Stimulated activated naive CD8-positive, alpha-beta T cell treated with anti-CD3 and anti-CD28 coated beads, Interleukin-15, amount 100 ng/mL, for 72 hours (primary cell): ENCODE measurements around the gene KRTAP1-5.
"Not testable (repeated sequence)": the region's sequence is repeated elsewhere in the genome, so short reads cannot be mapped to it uniquely, and the experiment has no call there.

Experiments
- ATAC-seq: fragments of 150-1000 bp; cut with Tn5 transposase; 2 replicates; pipeline ENCODE4 v1.10.0; 2021; ENCODE audit warnings: mild to moderate bottlenecking, moderate library complexity
- DNase-seq, 2 donors: peaks; one replicate each; pipeline ENCODE4 v3.0.0; 2021 to 2022
- H3K27ac Mint-ChIP-seq, 2 donors: one replicate each; pipeline ENCODE4 v1.8.0; 2022; ENCODE audit warnings: mild to moderate bottlenecking in 2 of 2, mixed read lengths in 2 of 2, moderate library complexity in 2 of 2
- H3K27me3 Mint-ChIP-seq: one replicate; pipeline ENCODE4 v1.8.0; 2022; ENCODE audit warnings: mixed read lengths
- H3K4me1 Mint-ChIP-seq: one replicate; pipeline ENCODE4 v1.8.0; 2022; ENCODE audit warnings: mild to moderate bottlenecking, mixed read lengths
- H3K4me3 Mint-ChIP-seq, 2 donors: one replicate each; pipeline ENCODE4 v1.8.0; 2022; ENCODE audit warnings: mild to moderate bottlenecking in 2 of 2, mixed read lengths in 2 of 2, moderate library complexity in 1 of 2
- H3K9me3 Mint-ChIP-seq, 2 donors: one replicate each; pipeline ENCODE4 v1.8.0; 2022; ENCODE audit warnings: mixed read lengths in 2 of 2

Gene KRTAP1-5, protein sequence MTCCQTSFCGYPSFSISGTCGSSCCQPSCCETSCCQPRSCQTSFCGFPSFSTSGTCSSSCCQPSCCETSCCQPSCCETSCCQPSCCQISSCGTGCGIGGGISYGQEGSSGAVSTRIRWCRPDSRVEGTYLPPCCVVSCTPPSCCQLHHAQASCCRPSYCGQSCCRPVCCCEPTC

DNA sequence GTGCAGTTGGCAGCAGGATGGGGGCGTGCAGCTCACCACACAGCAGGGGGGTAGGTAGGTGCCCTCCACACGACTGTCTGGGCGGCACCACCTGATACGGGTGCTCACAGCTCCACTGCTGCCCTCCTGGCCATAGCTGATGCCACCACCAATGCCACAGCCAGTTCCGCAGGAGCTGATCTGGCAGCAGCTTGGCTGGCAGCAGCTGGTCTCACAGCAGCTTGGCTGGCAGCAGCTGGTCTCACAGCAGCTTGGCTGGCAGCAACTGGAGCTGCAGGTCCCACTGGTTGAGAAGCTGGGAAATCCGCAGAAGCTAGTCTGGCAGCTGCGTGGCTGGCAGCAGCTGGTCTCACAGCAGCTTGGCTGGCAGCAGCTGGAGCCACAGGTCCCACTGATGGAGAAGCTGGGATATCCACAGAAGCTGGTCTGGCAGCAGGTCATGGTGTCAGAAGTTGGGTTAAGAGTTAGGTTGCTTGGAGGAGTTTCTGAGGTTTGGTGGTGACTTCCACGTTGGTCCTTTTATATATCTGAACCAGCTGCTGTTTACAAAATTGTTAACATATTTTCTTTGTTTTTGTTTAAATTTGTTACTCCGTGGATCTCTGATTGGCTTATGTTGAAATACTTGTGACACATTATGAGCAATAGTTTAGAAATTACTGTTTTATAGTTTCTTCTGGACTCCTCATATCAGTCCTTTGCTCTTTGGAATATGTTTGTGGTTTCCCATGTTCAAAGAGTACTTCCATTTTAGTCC is at the start of gene KRTAP1-5:
Gene KRTAP1-5 (minus strand): TSS at position 494 of the 757 bp plus-strand sequence. CDS start 53 bp downstream, at position 441.
- ATAC-seq = no peak
- no peak for DNase-seq
- H3K4me1 Mint-ChIP-seq = peaks cover 7% of the 10 kb centered on the region
- no peak within 1 kb of the TSS for H3K27ac Mint-ChIP-seq
- no peak within 1 kb of the TSS for H3K4me3 Mint-ChIP-seq
- no peaks in the 10 kb centered on the region for H3K9me3 Mint-ChIP-seq
- no peaks in the 10 kb centered on the region for H3K27me3 Mint-ChIP-seq

GRCh38 chr17:41076788-41077187 is 49.8 kb upstream of the KRTAP1-5 start:
- H3K4me3 Mint-ChIP-seq = no peak overlapping the region
- DNase-seq = no peak
- peaks cover 0 to 6% of the 10 kb centered on the region in 2 donors for H3K9me3 Mint-ChIP-seq
- H3K4me1 Mint-ChIP-seq = no peaks in the 10 kb centered on the region
- no peak for ATAC-seq
- peaks cover 10% of the 10 kb centered on the region for H3K27me3 Mint-ChIP-seq
- H3K27ac Mint-ChIP-seq = no peak overlapping the region

- no peak overlapping the region for H3K4me3 Mint-ChIP-seq
- H3K27me3 Mint-ChIP-seq = peaks cover 10% of the 10 kb centered on the region
- ATAC-seq (no peak), DNase-seq (no peak)
- H3K9me3 Mint-ChIP-seq = peaks cover 0 to 6% of the 10 kb centered on the region in 2 donors
- H3K27ac Mint-ChIP-seq = no peak overlapping the region
- no peaks in the 10 kb centered on the region for H3K4me1 Mint-ChIP-seq
Measured at GRCh38 chr17:41073676-41074075, 46.7 kb upstream of the KRTAP1-5 start.

DNA sequence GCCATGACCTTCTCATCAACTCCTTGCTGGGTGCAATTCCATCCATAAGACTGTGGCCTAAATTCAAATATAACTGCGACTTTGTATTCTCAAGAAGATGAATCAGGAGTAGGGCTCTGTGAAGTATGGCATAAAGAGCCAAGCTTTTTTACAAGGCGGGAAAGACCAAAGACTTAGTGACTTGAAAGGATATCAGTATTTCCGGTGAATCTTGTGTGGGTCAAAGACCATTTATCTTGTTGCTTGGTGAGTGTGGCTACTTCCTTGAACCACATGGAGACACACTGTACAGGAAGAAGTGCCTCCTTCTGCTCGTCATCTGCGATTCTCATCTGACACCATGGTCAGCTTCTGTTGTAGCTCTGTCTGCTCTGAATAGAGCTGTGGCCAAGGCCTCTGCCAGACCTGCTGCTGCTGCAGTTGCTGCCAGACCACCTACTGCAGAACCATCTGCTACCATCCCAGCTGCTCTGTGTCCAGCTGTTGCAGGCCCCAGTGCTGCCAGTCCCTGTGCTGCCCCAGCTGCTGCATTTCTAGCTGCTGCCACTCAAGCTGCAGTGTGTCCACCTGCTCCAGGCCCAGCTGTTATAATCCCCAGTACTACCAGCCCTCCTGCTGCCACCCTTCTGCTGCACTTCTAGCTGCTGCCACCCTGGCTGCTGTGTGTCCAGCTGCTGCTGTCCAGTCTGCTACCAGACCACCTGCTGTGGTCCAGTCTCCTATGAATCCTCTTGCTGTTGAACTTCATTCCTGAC is 44.8 kb upstream of the KRTAP1-5 start:
- Mint-ChIP-seq H3K27ac (peak overlapping the region in 1 of 2 donors; percentile 55), H3K27me3 (peaks cover 10% of the 10 kb centered on the region), H3K4me3 (no peak overlapping the region), H3K4me1 (no peaks in the 10 kb centered on the region), H3K9me3 (peaks cover 0 to 5% of the 10 kb centered on the region in 2 donors)
- ATAC-seq = no peak
- no peak for DNase-seq

GRCh38 chr17:41069031-41069430 is 42.0 kb upstream of the KRTAP1-5 start:
- no peak overlapping the region for H3K4me3 Mint-ChIP-seq
- ATAC-seq (no peak), DNase-seq (no peak)
- H3K27me3 Mint-ChIP-seq = no peaks in the 10 kb centered on the region
- H3K4me1 Mint-ChIP-seq = peaks cover 6% of the 10 kb centered on the region
- no peaks in the 10 kb centered on the region for H3K9me3 Mint-ChIP-seq
- no peak overlapping the region for H3K27ac Mint-ChIP-seq

- Mint-ChIP-seq H3K4me3 (no peak overlapping the region), H3K27me3 (no peaks in the 10 kb centered on the region), H3K4me1 (peaks cover 6% of the 10 kb centered on the region), H3K9me3 (no peaks in the 10 kb centered on the region), H3K27ac (no peak overlapping the region)
- no peak for ATAC-seq
- no peak for DNase-seq
Measured at GRCh38 chr17:41067281-41067680, 40.3 kb upstream of the KRTAP1-5 start.

GRCh38 chr17:41065829-41066624 is 39.0 kb upstream of the KRTAP1-5 start, which contains the start of gene KRTAP2-4:
TSS of gene KRTAP2-4 (minus strand) at chr17:41065879. CDS start at chr17:41065845, 34 bp downstream.
- Mint-ChIP-seq H3K27ac (peak within 1 kb of the TSS in 1 of 2 donors; percentile 68), H3K9me3 (no peaks in the 10 kb centered on the region), H3K4me3 (no peak within 1 kb of the TSS), H3K27me3 (peaks cover 3% of the 10 kb centered on the region), H3K4me1 (peaks cover 6% of the 10 kb centered on the region)
- DNase-seq = no peak
- peak; percentile 56 for ATAC-seq

DNA sequence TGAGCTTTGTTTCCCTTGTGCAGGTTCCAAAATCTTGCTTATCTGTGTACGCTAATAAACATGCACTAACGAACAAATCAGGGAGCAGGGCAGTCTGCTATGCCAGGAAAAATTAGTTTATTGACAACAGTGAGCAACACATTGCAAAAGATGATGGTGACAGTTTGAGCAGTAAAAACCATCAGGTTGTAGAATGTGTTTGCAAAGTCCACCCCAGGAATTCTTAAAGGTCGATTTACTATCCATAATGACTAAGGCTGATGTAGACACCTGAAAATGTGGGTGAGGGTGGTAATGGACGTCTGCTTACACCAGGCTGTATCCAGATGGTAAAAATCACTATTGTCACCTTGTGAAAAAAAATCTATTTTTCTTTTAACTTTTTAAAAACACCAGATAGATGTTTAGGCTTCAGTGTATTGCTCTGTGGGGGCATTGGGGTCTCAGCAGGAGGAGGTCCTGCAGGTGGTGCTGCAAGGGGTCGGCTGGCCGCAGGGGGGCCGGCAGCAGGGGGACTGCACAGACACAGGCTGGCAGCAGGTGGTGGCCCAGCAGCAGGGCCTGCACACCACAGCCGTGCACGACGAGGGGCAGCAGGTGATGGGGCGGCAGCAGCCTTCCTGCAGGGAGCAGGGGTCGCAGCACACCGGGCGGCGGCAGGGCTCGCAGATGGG is 38.1 kb upstream of the KRTAP1-5 start:
- not testable (repeated sequence) for ATAC-seq, H3K27ac Mint-ChIP-seq, DNase-seq, H3K4me1 Mint-ChIP-seq, H3K9me3 Mint-ChIP-seq, H3K4me3 Mint-ChIP-seq
- H3K27me3 Mint-ChIP-seq = peaks cover 11% of the 10 kb centered on the region

GRCh38 chr17:41064301-41064700 is 37.3 kb upstream of the KRTAP1-5 start:
- Mint-ChIP-seq H3K27me3 (peaks cover 20% of the 10 kb centered on the region), H3K4me1 (peaks cover 6% of the 10 kb centered on the region), H3K9me3 (no peaks in the 10 kb centered on the region), H3K27ac (no peak overlapping the region), H3K4me3 (no peak overlapping the region)
- no peak for ATAC-seq
- no peak for DNase-seq

DNA sequence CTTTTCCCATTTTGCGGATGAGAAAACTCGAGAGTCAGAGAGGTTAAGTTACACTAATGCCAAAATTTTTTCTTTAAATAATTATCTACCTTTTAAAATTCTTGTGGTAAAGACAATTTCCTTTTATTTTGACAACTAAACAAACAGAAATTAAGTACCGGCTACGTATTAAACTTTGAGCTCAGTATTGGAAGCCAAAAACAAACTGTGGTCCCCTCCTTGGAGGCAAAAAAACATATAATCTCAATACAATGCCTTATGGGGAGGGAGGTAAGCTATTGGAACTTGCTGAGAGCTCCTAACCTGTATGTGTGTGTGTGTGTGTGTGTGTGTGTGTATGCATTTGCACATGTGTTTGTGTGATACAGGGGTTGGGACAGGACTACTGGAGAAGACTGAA is 36.4 kb upstream of the KRTAP1-5 start:
- H3K4me1 Mint-ChIP-seq = peaks cover 6% of the 10 kb centered on the region
- ATAC-seq = no peak
- H3K27me3 Mint-ChIP-seq = peaks cover 28% of the 10 kb centered on the region
- H3K9me3 Mint-ChIP-seq = no peaks in the 10 kb centered on the region
- no peak for DNase-seq
- no peak overlapping the region for H3K27ac Mint-ChIP-seq
- no peak overlapping the region for H3K4me3 Mint-ChIP-seq

DNA sequence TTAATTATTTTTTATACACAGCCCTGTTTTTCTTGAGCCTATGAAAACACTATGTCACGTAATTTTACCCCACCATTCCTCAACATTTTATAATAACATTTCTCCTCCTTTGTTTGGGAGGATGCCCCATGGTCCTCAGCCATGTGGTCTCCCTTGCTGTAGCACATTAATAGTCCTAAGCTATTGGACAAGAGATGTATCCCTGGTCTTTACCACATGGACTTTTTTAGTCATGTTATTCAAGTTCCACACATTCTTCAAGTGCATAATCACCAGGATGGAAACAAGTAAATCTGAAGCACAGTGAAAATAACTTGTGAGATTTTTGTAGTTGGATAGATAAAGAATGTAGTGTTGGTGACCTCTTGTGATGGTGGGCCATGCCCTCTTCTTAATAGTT is 35.0 kb upstream of the KRTAP1-5 start:
- Mint-ChIP-seq H3K9me3 (peaks cover 5 to 6% of the 10 kb centered on the region in 2 donors), H3K27ac (no peak overlapping the region), H3K4me3 (no peak overlapping the region), H3K4me1 (peaks cover 6% of the 10 kb centered on the region), H3K27me3 (peaks cover 30% of the 10 kb centered on the region)
- no peak for ATAC-seq
- DNase-seq = no peak

DNA sequence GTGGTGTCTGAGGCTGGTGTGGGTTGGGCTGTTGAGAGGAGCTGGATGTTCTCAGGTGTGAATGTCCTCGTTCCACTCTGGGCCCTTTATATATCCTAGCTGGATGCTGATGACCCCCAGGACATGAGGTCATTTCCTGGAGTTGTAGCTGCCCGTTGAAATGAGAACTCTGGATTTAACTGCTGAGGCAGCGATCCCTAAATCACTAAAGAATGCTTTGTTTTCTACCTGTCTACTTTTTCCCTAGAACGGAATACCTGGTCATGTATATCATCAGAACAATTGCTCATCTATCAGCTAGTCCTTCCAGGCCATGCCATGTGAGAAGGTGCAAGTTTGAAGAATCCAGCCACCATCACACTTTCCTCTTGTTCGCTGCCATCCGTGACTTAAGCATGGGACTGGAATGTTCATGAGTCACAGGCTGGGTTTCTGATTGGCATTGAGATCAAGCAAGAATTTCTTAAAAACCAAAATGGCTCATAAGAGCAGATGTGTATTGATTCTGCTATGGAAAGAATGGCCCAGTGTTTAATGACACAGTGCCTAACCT is 33.1 kb upstream of the KRTAP1-5 start, which contains the start of gene KRTAP2-3:
Gene KRTAP2-3 (minus strand): TSS at position 63 of the 553 bp plus-strand sequence. CDS start 64 bp downstream, outside the sequence.
- ATAC-seq (no peak), DNase-seq (no peak)
- Mint-ChIP-seq H3K9me3 (peaks cover 5 to 6% of the 10 kb centered on the region in 2 donors), H3K4me1 (no peaks in the 10 kb centered on the region), H3K4me3 (no peak within 1 kb of the TSS), H3K27ac (no peak within 1 kb of the TSS), H3K27me3 (peaks cover 30% of the 10 kb centered on the region)

DNA sequence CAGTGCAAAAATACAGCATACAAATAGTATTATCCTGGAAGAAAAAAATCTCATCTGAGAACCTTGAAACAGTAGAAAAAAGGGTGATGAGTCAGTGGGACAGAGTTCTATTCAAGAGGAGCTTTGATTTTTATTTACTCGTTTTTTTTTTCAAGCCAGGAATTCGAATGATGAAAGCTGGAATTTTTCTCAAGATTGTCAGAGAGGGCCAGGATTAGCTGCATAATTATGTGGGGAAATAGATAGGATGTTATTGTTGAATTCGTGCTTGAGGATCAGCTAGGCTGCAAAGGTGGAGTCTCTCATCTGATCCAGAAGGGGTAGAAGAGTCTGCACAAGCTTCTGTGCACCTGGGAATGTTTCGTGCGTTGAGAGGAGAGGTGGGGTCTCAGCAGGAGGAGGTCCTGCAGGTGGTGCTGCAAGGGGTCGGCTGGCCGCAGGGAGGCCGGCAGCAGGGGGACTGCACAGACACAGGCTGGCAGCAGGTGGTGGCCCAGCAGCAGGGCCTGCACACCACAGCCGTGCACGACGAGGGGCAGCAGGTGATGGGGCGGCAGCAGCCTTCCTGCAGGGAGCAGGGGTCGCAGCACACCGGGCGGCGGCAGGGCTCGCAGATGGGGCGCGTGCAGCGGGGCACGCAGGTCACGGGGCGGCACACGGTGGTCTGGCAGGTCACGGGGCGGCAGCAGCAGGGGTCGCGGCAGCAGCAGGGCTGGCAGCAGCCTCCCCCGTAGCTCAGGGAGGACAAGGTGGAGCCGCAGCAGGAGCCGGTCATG is 32.5 kb upstream of the KRTAP1-5 start:
- not testable (repeated sequence) for DNase-seq, H3K27ac Mint-ChIP-seq, H3K4me1 Mint-ChIP-seq, ATAC-seq, H3K9me3 Mint-ChIP-seq, H3K4me3 Mint-ChIP-seq
- H3K27me3 Mint-ChIP-seq = peaks cover 30% of the 10 kb centered on the region

GRCh38 chr17:41058741-41059140 is 31.7 kb upstream of the KRTAP1-5 start:
- peaks cover 30% of the 10 kb centered on the region for H3K27me3 Mint-ChIP-seq
- ATAC-seq = no peak

More at GRCh38 chr17:41058741-41059140, 31.7 kb upstream of the KRTAP1-5 start:
- no peak for DNase-seq
- no peak overlapping the region for H3K4me3 Mint-ChIP-seq
- H3K27ac Mint-ChIP-seq = no peak overlapping the region
- H3K4me1 Mint-ChIP-seq = no peaks in the 10 kb centered on the region
- H3K9me3 Mint-ChIP-seq = peaks cover 5 to 6% of the 10 kb centered on the region in 2 donors
